ENCODE data around the gene SIN3A. TPM values are rescaled to one million over a fixed set of nuclear protein-coding genes. Genes with fewer than 3 reads are reported as not detected.
"Not testable (repeated sequence)": the region's sequence is repeated elsewhere in the genome, so short reads cannot be mapped to it uniquely, and the experiment has no call there.

Gene SIN3A
- total and polyA plus RNA-seq, 2 experiments from 2014 or later, result 24.3 to 73.0 TPM

- TF ChIP-seq ZNF462 (CRISPR knock-in tag; IDR thresholded peaks at IDR 0.05), result no peak
Measured at GRCh38 chr15:75335313-75335704, 116.2 kb downstream of the SIN3A start (continued).

- Mint-ChIP-seq H3K4me1 (peaks cover 14% of the 10 kb centered on the region), H3K27me3 (ENCODE audit: insufficient read depth, low read depth, poor library complexity) (peaks cover 15% of the 10 kb centered on the region)
- not testable (repeated sequence) for H3K27ac Mint-ChIP-seq; H3K4me1 ChIP-seq (ENCODE audit: insufficient read depth); H3K4me3 ChIP-seq; H3F3A ChIP-seq (replicated peaks; ENCODE audit: low read depth); H3K9me3 Mint-ChIP-seq; H3K4me2 ChIP-seq; H4K20me1 ChIP-seq (replicated peaks; ENCODE audit: insufficient read depth); H2AFZ ChIP-seq; H3K27ac ChIP-seq (ENCODE audit: low read depth); H3K4me3 Mint-ChIP-seq; DNase-seq (ENCODE audit: low spot score); H3K9me2 ChIP-seq (ENCODE audit: insufficient read depth); ATAC-seq; H3K27me3 ChIP-seq (ENCODE audit: insufficient read depth); H3K79me2 ChIP-seq (replicated peaks; ENCODE audit: insufficient read depth); H3K36me3 Mint-ChIP-seq (ENCODE audit: low read depth); H3K36me3 ChIP-seq (ENCODE audit: insufficient read depth)
Measured at GRCh38 chr15:75333654-75334419, 117.7 kb downstream of the SIN3A start.

- H3F3A ChIP-seq (replicated peaks; ENCODE audit: low read depth); H3K36me3 ChIP-seq (ENCODE audit: insufficient read depth); H3K4me2 ChIP-seq; H3K4me3 ChIP-seq; H3K79me2 ChIP-seq (replicated peaks; ENCODE audit: insufficient read depth); H2AFZ ChIP-seq; H3K4me3 Mint-ChIP-seq; H3K27ac ChIP-seq (ENCODE audit: low read depth); H3K4me1 ChIP-seq (ENCODE audit: insufficient read depth); H3K9me2 ChIP-seq (ENCODE audit: insufficient read depth); H3K9me3 Mint-ChIP-seq; H3K27me3 ChIP-seq (ENCODE audit: insufficient read depth); DNase-seq (ENCODE audit: low spot score); H4K20me1 ChIP-seq (replicated peaks; ENCODE audit: insufficient read depth); ATAC-seq; H3K36me3 Mint-ChIP-seq (ENCODE audit: low read depth); H3K27ac Mint-ChIP-seq: not testable (repeated sequence)
- H3K27me3 Mint-ChIP-seq (ENCODE audit: insufficient read depth, low read depth, poor library complexity), result peaks cover 13% of the 10 kb centered on the region
- H3K4me1 Mint-ChIP-seq, result peaks cover 14% of the 10 kb centered on the region
Measured at GRCh38 chr15:75332093-75332492, 119.4 kb downstream of the SIN3A start.

Measured in GM23338 (cell line).